Tibial artery (tissue), 4 donors: ENCODE data around the gene ITSN1.

ENCODE experiments used
- DNase-seq, 2 donors: peaks; one replicate each; pipeline ENCODE4 v3.0.0-alpha.2; 2019
- H3K27ac ChIP-seq, 2 donors: fragments of 200-600 bp; sonication (generic) in 1 of 2; 1 replicate in 1 of 2; 2 replicates in 1 of 2; pipeline ENCODE4 v1.5.1; 2018 to 2019; ENCODE audit warnings: mild to moderate bottlenecking in 1 of 2
- H3K27me3 ChIP-seq, 2 donors: fragments of 200-600 bp; sonication (generic) in 1 of 2; one replicate each; pipeline versions ENCODE4 v1.5.1 to v1.6.0; 2016 to 2019
- H3K36me3 ChIP-seq, 3 donors: fragments of 200-600 bp; sonication (generic) in 2 of 3; one replicate each; pipeline ENCODE4 v1.5.1; 2016 to 2019; ENCODE audit warnings: mild to moderate bottlenecking in 2 of 3
- H3K4me1 ChIP-seq, 4 donors: fragments of 200-600 bp; sonication (generic) in 2 of 4; 1 replicate in 3 of 4; 2 replicates in 1 of 4; pipeline ENCODE4 v1.5.1; 2016 to 2019
- H3K4me3 ChIP-seq, 2 donors: fragments of 200-600 bp; sonication (generic) in 1 of 2; 1 replicate in 1 of 2; 2 replicates in 1 of 2; pipeline ENCODE4 v1.5.1; 2018 to 2019; ENCODE audit warnings: mild to moderate bottlenecking in 2 of 2
- H3K9me3 ChIP-seq, 3 donors: fragments of 200-600 bp; sonication (generic) in 1 of 3; one replicate each; pipeline ENCODE4 v1.5.1; 2016 to 2019
- CTCF ChIP-seq, 2 experiments: fragments of 200-600 bp in 1 of 2; fragments of 450-650 bp in 1 of 2; IDR thresholded peaks; one replicate each; pipeline ENCODE4 v1.5.1; 2017 to 2019; ENCODE audit warnings: antibody characterized with exemption in 2 of 2, mild to moderate bottlenecking in 1 of 2, moderate library complexity in 1 of 2
- intact Hi-C: fragments of 100-400 bp; cut with DNase I; formaldehyde crosslinking; loops from one replicate; pipeline ENCODE4 v1.15.0; 2023; ENCODE audit warnings: low total_unique reads

ITSN1 gene

GRCh38 chr21:33904041-33904440, 261.7 kb downstream of the ITSN1 start:
- Histone ChIP-seq H3K4me3 (no peak overlapping the region), H3K4me1 (peaks cover 0 to 5% (median 2%) of the 10 kb centered on the region in 4 donors), H3K36me3 (peaks cover 57 to 71% (median 62%) of the 10 kb centered on the region in 3 donors), H3K9me3 (no peaks in the 10 kb centered on the region), H3K27me3 (no peaks in the 10 kb centered on the region), H3K27ac (no peak overlapping the region)
- no peak for TF ChIP-seq CTCF (IDR thresholded peaks at IDR 0.05)
- intact Hi-C loops, result no loop called here
- DNase-seq, result no peak

- H3K4me3 ChIP-seq, result no peak overlapping the region
- TF ChIP-seq CTCF (IDR thresholded peaks at IDR 0.05), result no peak
- H3K27me3 ChIP-seq, result no peaks in the 10 kb centered on the region
- peaks cover 83 to 89% (median 87%) of the 10 kb centered on the region in 3 donors for H3K36me3 ChIP-seq
- H3K4me1 ChIP-seq, result peaks cover 0 to 3% (median 1%) of the 10 kb centered on the region in 4 donors
- no peaks in the 10 kb centered on the region for H3K9me3 ChIP-seq
- intact Hi-C loops, result no loop called here
- DNase-seq, result no peak
- no peak overlapping the region for H3K27ac ChIP-seq
Observed at GRCh38 chr21:33908760-33909159, 266.5 kb downstream of the ITSN1 start.

GRCh38 chr21:33909756-33910155, 267.5 kb downstream of the ITSN1 start:
- H3K36me3 ChIP-seq, result peaks cover 73 to 80% (median 77%) of the 10 kb centered on the region in 3 donors
- peaks cover 0 to 13% (median 8%) of the 10 kb centered on the region in 4 donors for H3K4me1 ChIP-seq
- no peak for TF ChIP-seq CTCF (IDR thresholded peaks at IDR 0.05)
- no peaks in the 10 kb centered on the region for H3K27me3 ChIP-seq
- H3K27ac ChIP-seq, result no peak overlapping the region
- no peak for DNase-seq
- intact Hi-C loops, result loop anchor here (10.0 kb wide), 2 partner anchors 425 to 715 kb away; no protein-coding TSS in a partner anchor
- H3K9me3 ChIP-seq, result no peaks in the 10 kb centered on the region
- H3K4me3 ChIP-seq, result no peak overlapping the region

- intact Hi-C loops, result loop anchor here (10.0 kb wide), 2 partner anchors 421 to 711 kb away; no protein-coding TSS in a partner anchor
- Histone ChIP-seq H3K4me1 (peaks cover 0 to 21% (median 13%) of the 10 kb centered on the region in 4 donors), H3K4me3 (peak overlapping the region in 1 of 2 donors; percentile 78), H3K9me3 (no peaks in the 10 kb centered on the region), H3K27ac (peak overlapping the region in 1 of 2 donors; percentile 88), H3K36me3 (peaks cover 30 to 38% (median 32%) of the 10 kb centered on the region in 3 donors), H3K27me3 (no peaks in the 10 kb centered on the region)
- TF ChIP-seq CTCF (IDR thresholded peaks at IDR 0.05), result no peak
- no peak for DNase-seq
Observed at GRCh38 chr21:33914188-33914587, 271.9 kb downstream of the ITSN1 start.

- no peaks in the 10 kb centered on the region for H3K9me3 ChIP-seq
- intact Hi-C loops, result loop anchor here (10.0 kb wide), 2 partner anchors 419 to 709 kb away; no protein-coding TSS in a partner anchor
- peaks cover 18 to 25% (median 19%) of the 10 kb centered on the region in 3 donors for H3K36me3 ChIP-seq
- peak within 1 kb of the TSS; percentile 77 to 78 for H3K4me3 ChIP-seq
- H3K4me1 ChIP-seq, result peaks cover 0 to 21% (median 13%) of the 10 kb centered on the region in 4 donors
- H3K27me3 ChIP-seq, result no peaks in the 10 kb centered on the region
- H3K27ac ChIP-seq, result peak within 1 kb of the TSS; percentile 85 to 88
- peak; percentile 97 to 98 for DNase-seq
- TF ChIP-seq CTCF (IDR thresholded peaks at IDR 0.05), result peak in 1 of 2 experiments; percentile 8
Observed at GRCh38 chr21:33915368-33916199, 273.3 kb downstream of the ITSN1 start, which contains the start of gene ATP5PO. Gene ATP5PO (minus strand): TSS chr21:33915804. CDS start chr21:33915763, 41 bp downstream.
